ENCODE results near the gene KCNH1.
"Not testable (repeated sequence)": the region's sequence is repeated elsewhere in the genome, so short reads cannot be mapped to it uniquely, and the experiment has no call there.

KCNH1 gene

DNA sequence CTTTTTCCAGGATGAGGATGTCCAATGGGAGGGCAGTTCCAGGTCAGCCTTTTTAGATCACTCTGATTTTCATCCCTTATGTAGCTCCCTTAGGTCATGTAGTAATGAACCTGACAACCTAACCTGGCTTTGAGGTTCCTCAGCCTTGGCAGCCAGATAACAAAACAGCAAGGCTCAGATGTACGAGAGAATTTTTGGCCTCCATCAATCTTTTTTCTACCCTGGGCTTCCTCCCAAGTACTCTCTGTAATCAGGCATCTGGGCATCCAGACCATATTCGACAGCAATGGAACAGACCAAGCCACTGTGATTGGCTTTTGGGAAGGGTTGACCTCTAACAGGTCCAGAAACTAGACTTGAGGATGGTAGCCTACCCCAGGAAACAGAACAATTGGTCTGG, 38.6 kb downstream of the KCNH1 start:
- DNase-seq (ENCODE audit: low read depth in 2 of 2): no peak

DNA sequence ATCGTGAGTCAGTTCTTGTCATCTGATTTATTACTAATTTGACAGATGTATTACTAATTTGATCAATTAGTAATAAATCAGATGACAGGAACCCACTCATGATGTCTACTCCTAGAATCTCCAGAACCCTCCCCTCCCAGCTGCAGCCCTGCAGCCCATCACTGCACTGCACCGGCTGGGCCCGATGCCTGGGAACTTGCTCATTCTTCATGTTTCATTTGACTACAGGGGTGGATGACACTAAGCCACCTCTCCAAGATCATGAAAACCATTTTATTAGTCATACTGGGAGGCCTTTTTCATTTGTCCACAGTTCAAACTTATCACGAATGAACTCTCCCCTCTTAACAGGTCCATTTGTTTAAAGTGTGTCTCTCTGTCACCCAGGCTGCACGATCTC, 41.0 kb downstream of the KCNH1 start:
- DNase-seq (ENCODE audit: low read depth in 2 of 2): no peak

DNA sequence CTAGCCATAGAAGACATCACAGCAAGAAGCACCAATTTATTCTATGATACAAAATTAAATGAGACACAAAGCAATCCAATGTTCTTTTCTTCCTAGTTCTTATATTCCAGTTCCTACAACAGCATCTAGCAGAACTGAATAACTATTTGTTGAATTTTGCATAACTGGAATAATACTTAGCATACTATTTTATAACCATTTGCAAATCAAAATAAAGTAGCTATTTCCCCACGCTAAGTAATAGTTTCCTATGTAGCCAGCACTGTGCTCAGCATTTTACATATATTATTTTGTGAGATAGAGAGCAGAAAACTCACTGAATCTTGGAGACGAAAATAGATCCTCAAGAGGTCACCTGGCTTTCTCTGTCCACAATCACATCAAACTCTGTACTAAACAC, 42.1 kb downstream of the KCNH1 start:
- no peak for DNase-seq (ENCODE audit: low read depth in 2 of 2)

DNA sequence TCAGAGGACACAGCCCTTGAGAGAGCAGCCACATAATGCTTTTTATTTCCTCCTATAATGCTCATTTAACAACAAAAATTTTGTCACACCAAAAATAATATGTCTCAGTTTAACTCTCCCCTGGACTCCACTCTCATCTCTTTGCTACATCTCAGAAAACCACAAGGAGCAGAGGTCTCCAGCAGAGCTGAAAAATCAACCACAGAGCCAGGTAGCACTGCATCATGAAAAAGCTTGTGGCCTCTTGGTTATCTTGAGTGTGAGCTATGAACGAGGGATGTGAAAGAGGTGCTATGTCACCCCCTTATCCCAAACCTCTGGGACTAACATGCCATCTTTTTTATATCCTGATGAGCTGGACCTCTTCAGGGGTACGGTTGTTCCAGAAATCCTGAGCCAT, 44.4 kb downstream of the KCNH1 start:
- no peak for DNase-seq (ENCODE audit: low read depth in 2 of 2)

DNA sequence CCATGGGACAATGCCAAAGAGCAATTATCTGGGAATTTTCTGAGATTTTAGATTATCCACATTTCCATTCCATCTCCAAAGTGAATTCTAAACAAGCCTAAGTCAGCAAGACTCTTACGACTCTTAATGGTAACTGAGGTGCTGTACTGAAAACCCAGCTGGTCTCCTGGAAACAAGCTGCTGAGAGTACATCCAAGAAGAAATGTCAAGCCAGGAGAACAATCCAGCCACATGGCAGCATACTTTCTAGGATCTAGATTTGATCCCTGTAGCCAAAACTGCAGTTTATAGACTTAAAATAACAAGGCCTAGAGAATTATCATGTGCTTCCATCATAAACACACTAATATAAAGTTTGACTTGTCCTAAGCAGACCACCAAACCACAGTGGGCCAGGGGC, 45.8 kb downstream of the KCNH1 start:
- no peak for DNase-seq (ENCODE audit: low read depth in 2 of 2)

DNA sequence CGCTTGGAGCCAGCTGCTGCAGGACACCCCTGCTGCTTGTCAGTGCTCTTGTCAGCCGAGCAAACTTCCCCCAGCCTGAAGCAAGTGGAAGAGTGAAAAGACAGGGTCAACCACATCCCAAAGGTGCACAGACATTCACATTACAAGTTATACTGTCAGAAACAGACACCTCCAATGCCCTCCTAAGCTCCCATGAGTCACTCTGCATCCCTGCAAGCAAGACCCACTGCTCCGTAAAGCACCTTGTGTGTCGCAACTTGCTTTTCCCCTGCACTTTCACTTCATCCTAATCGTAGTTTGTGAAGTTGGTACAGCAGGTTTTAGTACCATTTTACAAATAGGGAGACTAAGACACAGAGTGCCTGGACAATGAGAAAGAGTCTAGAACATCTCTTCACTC, 51.1 kb downstream of the KCNH1 start:
- DNase-seq (ENCODE audit: low read depth in 2 of 2): no peak

DNA sequence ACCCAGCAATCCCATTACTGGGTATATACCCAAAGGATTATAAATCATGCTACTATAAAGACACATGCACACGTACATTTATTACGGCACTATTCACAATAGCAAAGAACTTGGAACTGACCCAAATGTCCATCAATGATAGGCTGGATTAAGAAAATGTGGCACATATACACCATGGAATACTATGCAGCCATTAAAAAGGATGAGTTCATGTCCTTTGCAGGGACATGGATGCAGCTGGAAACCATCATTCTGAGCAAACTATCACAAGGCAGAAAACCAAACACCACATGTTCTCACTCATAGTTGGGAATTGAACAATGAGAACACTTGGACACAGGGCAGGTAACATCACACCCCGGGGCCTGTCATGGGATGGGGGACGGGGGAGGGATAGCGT, 52.5 kb downstream of the KCNH1 start:
- not testable (repeated sequence) for DNase-seq (ENCODE audit: low read depth in 2 of 2)

DNA sequence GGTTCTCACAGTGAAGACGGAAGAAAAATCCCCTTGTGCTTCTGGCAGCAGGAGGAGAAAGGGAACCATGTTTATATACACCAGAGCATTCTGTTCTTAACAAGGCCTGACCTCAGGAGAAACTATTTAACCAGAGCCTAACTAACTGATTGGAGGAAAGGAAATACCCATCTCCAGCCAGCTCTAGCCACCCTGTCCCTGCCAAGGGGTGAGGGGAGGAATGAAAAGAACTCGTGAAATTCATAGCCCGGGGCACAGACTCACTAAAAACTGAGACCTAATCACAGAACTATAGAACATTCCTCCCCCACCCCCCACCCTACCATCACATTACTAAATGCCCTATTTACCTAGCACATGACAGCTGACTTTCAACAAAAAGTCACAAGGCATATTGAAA, 65.0 kb downstream of the KCNH1 start:
- no peak for DNase-seq (ENCODE audit: low read depth in 2 of 2)

DNA sequence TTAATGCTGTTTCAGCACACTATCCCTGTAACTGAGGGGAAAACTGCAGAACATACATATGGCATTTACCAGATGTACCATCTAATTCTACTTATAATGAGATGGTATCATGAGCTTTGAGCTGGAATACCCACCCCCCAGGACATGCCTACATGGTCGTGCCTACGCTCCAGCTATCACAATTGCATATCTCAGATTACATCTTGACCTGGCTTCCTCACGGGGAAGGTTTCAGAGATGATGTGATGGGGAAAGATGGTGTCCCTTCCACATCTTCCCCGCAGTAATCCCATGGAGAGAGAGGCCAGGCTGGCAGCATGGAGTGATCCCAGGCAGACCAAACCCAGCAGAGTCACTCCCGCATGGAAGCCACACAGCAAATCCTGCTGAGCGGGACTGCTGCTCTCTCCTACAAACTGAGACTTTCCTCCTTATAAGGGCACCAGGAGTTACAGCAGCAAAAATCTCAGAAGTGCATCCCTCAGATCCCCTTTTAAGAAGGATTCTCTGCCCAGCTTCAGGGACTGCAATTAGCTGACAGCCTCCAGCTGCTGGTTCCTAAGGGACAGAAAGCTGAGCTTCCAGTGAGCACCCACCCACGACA, 67.1 kb downstream of the KCNH1 start:
- no peak for DNase-seq (ENCODE audit: low read depth in 2 of 2)

DNA sequence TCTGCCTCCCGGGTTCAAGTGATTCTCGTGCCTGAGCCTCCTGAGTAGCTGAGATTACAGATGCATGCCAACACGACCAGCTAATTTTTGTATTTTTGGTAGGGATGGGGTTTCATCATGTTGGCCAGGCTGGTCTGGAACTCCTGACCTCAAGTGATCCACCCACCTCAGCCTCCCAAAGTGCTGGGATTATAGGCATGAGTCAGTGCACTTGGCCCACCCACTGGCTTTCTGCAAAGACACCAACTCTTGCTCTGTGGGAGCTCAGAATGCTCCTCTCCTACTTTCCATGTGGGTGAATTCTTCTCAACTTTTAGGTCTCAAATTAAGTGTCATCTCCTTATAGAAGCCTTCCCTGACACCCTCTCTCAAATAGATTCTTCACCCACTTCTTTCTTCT, 92.1 kb downstream of the KCNH1 start:
- DNase-seq (ENCODE audit: low read depth in 2 of 2): not testable (repeated sequence)

DNA sequence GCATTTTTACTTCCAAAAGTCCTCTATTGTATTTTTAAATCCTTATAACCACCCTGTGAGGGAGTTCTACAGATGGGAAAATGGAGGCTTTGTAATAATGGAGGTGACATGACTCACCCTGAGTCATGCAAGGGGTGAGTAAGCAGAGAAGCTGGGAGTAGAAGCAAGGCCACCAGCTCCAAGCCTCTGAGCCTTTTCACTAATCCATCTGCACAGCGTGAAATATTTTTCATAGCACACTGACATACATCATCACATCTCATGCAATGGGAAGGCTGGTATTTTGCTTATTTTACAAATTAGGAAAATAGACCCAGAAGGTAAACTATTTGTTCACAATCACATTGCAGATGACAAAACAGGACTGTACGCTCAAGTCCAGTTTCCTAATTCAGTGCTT, 96.9 kb downstream of the KCNH1 start:
- no peak for DNase-seq (ENCODE audit: low read depth in 2 of 2)

DNA sequence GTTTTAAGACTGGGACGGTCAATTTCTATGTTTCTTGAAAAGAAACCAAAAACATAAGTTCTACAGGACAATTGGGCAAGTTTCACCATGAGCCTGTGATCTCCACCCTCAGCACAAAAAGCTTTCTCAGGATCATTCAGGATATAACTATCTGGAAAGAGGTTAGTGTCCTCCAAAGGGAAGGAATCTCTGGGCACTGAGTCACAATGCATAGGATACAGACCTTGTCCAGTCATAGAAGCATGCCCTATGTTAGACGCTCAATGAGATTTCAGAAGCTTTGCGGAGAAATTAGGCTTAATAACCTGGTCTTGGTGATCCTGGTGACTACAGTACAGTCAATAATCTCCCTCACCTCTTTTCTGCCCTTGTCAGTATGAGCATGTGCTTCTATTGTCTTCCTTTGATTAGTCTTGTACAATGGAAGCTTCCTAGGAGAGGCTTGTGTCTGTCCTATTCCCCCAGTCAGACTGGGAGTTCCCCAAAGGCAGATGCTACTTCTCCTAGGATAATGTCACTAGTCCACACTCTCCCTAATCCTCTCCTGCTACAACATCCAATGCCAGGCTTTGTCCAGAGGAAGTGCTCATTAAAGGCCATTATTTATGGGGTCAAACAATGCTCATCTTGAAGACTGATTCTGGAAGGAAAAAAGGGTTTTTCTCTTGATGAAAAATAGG, 97.4 kb downstream of the KCNH1 start:
- DNase-seq (ENCODE audit: low read depth in 2 of 2): no peak

DNA sequence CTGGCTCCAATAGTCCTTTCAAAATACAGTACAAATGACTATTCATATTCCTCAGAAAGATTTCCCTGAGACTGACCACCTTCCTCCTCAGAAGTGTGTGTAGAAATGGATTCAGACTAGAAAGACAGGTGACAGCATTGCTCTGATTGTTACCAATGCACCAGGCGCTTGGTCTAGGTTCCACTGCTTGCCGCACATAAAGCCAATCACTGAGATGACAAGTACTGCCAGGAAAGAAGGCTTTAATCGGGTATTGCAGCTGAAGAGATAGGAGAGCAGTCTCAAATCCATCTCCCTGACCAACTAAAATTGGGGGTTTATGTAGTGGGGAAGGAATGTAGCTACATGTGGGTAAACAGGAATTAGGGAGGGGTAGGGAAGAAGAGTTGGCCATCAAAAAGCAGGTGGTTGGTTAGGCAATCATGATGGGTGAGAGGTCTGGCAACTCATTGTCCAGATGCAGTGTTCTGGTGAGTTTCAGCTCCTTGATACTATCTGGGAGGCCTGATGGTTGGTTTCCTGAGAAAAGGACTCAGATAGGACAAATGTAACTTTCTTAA, 98.0 kb downstream of the KCNH1 start:
- no peak for DNase-seq (ENCODE audit: low read depth in 2 of 2)

DNA sequence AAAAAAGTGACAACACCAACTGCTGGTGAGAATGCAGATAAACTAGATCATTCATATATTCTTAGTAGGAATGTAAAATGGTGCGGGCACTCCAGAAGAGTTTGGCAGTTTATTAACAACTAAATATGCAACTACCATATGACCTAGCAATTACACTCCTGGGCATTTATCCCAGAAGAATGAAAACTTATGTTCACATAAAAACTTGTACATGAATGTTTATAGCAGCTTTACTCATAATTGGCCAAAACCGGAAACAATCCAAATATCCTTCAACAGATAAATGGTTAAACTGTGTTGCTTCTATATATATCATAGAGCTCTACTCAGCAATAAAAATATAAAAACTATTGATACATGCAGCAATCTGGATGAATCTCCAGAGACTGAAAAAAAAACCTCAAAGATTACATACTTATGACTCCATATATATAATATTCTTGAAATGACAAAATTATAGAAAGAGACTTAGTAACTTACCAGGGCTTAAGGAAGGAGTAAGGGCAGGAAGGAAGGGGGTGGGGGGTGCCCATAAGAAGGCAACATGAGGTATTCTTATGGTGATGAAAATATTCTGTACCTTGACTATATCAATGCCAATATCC, 99.9 kb downstream of the KCNH1 start:
- DNase-seq (ENCODE audit: low read depth in 2 of 2): no peak

DNA sequence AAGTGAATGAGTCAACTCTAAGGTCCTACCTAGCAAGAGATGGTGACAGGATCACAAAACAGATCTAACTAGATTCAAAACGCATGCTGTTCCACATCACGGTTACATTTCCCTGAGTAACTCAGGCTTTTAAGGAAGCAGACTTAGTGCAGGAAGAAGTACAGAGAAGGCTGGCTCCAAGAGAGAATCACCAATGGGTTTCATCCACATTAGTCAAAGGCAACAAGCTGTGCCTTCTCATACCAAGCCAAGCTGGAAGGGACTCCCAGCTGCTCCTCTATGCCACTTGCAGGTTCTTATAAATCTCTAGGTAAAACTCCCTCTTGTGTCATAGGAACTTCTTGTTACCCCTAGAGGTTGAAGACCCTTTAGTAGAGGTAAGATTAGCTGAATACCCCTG, 109.0 kb downstream of the KCNH1 start:
- DNase-seq (ENCODE audit: low read depth in 2 of 2): no peak

DNA sequence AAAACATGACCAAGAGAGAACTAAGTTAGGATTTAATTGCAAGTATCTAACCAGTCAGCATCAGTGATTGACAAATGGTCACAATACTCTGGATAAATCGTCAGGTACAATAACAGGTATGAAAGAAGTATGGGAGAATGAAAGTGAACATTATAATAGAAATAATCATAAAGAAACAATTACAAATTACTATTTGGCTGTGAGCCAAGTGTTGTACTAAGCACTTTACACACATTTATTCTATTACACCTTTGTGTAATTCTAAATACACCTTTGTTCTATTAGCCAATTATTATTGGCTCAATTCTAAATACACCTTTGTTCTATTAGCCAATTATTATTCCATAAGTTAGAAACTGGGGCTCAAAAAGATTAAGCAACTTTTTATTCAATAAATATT, 114.7 kb downstream of the KCNH1 start:
- no peak for DNase-seq (ENCODE audit: low read depth in 2 of 2)

DNA sequence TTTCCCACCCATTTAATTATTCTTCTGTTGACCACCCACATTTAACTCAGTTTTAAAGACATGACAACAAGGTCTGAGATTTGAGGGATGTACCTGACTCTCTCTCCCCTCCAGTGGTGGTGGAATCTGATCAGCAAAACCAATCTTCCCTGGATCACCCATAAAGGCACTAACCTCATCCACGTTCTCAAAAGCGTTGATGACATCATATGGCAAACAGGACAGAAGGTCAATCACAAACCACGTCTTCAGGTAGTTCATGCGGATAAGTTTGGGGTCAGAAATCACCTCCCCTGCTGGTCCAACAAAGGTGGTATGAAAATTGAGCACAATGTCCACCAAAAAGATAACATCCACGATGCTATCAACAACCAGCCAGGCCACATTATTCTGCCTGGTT, 115.3 kb downstream of the KCNH1 start:
- DNase-seq (ENCODE audit: low read depth in 2 of 2): no peak

DNA sequence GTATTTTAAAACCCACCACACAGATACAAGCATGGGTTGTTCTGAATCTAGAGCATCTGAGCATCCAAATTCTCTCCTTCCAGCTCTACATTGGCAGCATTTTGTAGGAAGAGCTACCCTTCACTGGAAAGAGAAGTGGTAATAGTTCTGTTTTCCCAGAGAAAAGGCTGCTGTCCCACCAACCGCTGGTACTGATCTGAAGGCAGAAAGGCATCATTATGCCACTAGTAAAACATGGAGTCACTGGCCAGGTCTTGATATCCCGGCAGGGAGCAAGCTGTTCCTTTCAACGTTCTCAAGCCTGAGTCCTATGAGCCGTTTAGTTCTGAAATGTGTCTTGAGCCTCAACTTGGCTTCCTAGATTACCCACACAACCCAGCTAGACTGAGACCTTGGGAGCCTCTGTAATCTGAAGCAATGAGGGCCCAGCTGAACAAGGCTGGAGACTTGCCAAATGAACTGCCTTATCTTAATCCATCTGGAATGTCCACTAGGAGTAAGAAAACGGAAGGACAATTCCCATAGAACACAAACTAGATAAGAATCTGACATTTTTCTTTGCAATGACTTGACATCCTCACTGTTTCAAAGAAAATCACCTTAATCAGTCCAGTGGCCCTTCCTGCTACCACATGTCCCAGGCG, 116.8 kb downstream of the KCNH1 start:
- no peak for DNase-seq (ENCODE audit: low read depth in 2 of 2)

DNA sequence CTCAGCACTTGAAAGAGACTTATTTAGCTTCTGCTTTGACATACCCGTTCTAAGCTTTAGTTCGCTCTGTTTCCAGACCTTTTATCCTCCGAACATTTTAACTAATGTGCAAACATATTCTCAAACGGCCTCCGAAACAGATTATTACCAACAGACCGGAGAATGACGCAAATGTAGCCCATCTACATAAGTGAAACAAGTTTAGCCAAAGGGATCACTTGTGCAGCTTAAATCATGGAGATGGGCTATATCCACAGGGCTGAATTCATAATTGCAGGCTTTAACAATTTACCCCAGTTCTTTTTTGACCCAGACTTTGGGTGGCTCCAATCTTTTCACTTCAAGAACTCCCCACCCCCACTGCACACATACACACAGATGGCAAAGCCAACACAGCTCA, 119.7 kb downstream of the KCNH1 start:
- DNase-seq (ENCODE audit: low read depth in 2 of 2): no peak

DNA sequence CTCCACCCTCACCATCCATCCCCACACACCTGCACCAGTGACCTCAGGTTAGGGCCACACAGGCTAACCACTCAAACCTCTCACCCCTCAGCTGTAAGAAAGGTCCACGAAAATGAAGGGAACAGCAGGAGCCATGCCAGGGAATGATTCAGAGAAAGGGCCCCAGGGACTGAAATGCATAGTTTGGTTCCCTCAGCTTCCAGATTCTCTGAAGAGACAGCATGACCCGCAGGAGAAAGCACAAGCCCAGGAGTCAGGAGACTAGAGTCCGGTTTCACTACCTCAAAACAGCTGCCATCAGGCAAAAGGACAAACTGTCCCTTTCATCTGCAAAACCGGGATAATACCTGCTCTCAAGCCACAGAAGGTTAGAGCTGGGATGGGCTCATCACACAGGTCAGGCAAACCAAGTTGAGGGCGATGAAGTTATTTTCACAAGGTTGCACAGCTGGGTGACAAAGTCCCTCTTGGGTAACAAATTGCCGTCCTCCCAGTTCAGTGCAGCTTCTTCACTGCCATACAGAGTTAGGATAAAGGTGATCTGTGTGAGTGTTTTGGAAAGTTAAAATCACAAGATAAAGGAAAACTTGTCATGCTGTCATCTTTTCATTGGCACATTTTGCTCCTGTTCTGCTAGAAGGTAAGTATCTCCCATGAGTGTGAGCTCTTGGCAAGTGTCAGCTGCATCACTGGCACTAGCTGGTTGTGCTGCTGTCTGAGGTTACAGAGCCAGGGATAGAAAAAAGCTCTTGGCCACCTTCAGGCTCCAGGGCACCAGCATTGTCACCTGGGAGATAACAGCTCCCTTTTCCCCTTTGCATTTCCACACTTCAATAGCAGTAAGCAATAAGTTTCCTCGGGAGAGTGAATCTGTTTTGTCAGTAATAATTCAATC, 120.4 kb downstream of the KCNH1 start:
- DNase-seq (ENCODE audit: low read depth in 2 of 2): no peak

DNA sequence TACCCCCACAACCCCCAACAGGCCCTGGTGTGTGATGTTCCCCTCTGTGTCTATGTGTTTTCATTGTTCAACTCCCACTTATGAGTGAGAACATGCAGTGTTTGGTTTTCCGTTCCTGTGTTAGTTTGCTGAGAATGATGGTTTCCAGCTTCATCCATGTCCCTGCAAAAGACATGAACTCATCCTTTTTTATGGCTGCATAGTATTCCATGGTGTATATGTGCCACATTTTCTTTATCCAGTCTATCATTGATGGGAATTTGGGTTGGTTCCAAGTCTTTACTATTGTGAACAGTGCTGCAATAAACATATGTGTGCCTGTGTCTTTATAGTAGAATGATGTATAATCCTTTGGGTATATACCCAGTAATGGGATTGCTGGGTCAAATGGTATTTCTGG, 122.8 kb downstream of the KCNH1 start:
- DNase-seq (ENCODE audit: low read depth in 2 of 2): not testable (repeated sequence)

DNA sequence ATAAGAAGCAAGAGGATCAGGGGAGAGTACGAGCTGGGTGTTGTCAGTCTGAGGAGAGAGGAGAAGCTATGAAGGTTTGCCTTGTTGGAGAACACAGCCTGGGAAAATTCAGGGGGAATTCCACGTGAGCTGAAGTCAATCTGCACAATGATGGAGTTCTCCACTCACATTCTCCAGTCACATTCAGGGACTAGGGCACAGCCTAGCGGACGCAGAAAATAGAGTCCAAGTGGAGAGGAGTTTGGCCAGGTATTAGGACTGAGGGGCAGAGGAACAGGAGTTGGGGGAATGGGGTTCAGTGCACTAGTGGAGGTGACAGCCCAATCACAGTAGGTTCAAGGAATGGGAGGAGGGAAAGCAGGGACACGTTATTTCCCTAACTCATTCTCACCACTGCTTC, 124.0 kb downstream of the KCNH1 start:
- no peak for DNase-seq (ENCODE audit: low read depth in 2 of 2)
